Ecto neural progenitor cell (in vitro differentiated cells): ENCODE data around the gene TAS1R2.

Source experiments
- DNase-seq: peaks from one replicate; pipeline ENCODE4 v3.0.0-alpha.2; 2018; ENCODE audit warnings: low spot score

Gene TAS1R2

DNA sequence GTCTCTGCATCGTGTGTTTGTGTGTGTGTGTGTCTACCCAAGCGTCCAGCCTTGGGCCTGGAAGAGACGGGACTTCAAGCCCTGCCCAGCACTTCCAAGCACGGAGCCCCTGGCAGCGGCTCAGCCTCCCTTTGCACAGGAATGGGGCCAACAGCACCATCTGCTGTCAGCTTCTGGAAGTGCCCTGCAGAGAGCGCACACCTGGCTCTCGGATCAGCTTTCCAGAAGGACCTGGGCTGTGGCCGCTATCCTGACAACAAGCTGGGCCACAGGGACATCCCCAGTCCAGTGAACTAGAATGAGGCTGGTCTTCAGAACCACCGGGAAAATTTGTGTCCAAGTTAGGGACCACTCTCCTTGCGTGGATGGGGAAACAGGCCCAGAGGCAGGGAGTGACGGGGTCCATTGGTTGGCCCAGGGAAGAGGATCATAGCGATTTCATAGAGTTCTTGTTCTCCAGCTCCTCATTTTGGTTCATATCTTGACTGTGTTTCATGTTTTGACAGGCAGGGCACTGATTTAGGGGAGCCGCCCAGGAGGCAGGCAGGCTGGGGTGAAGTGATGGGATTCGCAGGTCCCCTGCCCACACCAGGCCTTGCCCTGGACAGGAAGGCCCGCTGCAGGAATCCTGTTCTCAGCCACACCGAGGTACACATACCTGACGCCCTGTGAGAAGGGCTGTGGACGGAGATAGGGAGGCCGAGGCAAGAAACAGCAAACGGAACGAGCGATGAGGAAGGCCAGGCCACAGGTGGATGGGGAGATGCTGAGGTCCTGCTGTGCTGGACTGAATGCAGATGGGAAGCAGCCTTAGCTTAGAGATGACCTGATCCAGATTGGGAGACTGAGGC lies 38.4 kb downstream of the TAS1R2 start:
- peak; percentile 89 for DNase-seq

DNA sequence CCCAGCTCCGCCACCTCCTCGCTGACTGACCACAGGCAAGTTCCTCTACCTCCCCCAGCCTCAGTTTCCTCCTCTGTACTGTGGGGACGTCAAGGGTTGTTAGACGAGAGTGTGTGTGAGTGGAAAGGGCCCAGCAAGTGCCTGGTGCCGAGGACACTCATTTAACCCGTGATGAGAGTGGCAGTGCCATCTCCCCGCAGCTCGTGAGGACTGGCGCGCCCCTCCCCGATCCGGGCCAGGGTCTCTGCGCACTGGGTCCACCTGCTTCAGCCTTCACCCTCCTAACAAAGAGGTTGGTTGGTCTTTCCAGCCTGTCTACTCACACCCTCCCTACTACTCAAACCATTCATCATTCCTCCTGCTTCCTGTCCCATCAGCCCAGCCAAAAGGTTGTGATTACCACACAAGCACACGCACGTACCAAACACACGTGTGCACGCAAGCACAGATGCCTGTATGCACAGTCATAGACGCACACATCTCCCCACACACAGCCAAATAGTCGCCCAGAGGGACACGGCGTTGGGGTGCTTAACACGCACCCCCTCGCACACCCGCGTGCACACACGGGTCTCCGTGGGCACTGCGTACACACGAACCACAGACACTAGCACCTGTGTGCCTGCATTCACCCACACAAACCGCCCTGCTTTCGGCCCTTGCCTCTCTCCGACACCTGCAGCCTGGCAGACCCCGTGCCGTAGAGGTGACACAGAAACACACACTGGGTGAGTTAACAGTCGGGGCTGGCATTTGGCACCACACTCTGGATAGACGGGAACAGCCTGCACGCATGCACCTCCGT lies 39.3 kb downstream of the TAS1R2 start:
- no peak for DNase-seq

- no peak for DNase-seq
Measured at GRCh38 chr1:18819203-18819602, 40.3 kb downstream of the TAS1R2 start.

- no peak for DNase-seq
Measured at GRCh38 chr1:18817795-18818435, 41.5 kb downstream of the TAS1R2 start.

DNA sequence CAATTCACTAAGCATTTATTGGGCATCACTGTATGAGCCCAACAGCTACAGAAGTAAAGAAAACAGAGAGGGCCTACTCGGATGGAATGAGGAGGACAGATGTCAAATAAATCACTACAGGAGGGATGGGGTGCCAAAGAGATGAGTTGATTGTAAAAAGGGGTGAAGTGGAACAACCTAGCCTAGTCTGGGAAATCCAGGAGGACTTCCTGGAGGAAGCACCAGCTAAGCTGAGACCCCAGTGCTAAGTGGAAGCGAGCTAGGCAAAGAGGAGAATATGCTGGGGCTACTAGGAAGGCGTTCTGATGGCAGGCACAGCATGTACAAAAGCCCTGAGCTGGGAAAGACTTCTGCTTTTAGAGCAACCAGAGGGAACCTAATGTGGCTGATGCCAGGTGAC lies 42.1 kb downstream of the TAS1R2 start:
- DNase-seq, result no peak

GRCh38 chr1:18816808-18817207 lies 42.7 kb downstream of the TAS1R2 start:
- DNase-seq, result no peak

DNA sequence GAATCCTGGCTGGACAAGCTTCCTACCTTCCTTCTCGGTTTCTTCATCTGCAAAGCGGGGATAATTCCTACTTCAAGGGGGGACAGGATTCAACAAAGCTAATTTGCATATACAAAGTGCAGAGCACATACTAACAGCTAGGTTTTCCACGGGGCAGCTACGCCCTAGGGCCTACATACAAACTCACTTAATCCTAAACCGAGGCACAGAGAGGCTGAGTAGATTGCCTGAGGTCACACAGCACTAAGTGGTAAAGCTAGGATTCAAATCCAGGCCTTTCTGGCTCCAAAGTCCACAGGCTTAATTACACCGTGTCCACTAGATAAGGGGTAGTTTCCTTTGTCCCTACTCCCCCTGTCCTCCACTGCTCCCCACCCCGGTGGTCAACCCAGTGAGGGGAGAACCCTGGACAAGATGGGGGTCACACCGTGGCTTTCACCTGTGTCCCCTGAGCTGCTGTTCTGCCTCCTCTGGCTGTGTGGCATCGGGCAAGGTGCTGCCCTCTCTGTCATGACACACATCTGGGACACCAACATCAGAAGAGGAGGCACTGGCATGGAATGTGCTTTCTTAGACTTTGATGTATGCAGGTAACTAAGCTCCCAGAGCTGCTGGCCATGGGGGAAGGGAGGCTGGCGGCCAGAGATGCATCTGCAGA lies 44.5 kb downstream of the TAS1R2 start:
- DNase-seq, result no peak

DNA sequence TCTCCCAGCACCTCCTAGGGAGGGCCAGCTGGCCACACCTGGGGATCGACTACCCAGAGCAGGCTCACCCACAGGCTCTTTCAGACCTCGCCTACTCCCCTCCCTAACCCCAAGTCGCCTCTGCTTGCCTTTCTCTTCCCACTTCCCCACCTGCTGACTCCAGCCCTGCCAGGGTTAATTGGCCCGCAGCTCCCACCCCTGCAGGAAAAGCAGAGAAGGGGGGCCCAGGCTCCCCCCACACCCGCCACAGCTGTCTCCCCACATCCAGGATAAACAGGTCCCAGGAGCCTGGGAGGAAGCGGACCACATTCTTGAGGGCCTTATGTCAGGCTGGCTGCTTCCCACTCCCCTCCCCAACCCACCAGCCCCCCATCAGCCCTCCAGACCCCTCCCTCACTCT lies 45.0 kb downstream of the TAS1R2 start:
- no peak for DNase-seq

DNA sequence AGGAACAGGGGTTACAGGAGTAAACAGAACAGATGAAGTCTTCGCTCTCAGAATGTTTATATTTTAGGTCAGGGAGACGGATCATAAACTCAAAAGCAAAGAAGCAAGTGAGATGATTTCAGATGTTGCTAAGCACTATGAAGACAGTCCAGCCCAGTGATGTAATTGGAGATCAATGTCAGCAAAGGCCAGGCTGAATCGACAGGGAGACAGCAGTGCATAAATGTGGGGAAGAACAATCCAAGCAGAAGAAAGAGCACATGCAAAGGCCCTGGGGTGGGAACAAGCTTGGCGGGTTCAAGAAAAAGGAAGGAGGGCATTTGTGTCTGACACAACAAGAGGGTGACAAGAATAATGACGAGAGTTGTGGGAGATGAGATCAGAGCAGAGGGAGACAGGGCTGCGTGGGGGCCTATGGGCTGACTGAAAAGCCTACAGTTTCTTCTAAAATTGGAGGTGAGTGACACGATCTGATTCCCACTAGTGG lies 47.0 kb downstream of the TAS1R2 start:
- no peak for DNase-seq

GRCh38 chr1:18811733-18812452 lies 47.6 kb downstream of the TAS1R2 start:
- DNase-seq, result no peak

DNA sequence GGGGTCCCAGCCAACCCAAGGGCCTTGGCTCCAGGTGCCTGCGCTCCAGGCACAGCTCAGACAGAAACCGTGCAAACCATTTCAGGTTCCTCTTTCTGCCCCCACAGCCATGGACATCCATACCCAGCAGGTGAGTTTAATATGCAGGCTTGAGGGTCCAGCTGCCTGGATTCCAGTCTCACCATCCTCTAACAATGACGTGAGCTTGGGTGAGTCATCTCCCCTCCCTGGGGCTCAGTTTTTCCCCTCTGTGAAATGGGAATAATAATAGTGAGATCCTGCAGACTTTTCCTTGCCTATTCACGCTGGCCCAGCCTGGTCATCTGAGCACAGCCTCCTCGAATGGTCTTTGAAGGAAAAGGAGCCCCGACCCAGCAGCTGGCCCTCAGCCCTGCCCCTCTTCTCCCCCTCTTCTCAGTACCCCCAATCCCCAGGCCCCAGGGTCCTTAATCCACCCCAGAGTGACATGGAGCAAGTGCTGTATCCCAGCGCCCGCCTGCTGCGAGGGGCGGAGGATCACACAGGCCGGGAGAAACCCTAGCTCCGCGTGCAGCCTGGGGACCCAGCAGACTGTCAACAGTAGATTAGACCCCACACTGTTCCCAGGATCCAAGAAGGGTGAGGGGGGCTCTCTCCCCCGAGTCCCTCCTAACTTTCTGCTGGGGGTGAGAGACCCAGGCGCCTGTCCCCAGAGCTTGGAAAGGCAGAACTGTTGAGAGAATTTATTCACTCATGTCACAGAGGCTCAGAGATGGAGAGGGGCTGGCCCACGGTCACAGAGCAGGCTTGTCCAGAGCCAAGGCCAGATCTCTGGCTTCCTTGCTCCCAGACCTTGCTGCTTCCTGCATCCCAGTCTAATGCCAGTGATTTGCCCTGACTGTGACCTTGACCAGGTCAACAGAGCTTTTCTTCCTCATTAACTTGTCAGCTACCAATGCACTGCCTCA lies 49.2 kb downstream of the TAS1R2 start:
- DNase-seq, result no peak

DNA sequence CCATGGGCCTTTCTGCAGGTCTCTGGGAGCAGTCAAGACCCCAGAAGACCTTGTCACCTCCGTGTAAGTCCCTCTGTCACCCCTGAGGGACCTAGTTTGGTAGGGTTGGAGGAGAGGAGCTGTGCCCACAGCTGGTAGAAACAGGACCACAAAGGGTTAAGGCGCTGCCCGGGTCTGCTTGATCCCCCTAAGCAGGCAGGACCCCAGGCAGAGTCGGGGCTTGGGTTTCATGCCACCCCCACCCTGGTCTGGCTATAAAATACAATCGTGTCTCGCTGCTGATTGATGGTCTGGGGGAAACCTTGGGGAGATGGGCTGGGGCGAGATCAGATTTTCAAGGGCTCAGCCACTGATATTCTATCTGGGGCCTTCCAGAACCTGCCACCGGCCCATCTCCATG lies 50.9 kb downstream of the TAS1R2 start:
- DNase-seq, result no peak

DNA sequence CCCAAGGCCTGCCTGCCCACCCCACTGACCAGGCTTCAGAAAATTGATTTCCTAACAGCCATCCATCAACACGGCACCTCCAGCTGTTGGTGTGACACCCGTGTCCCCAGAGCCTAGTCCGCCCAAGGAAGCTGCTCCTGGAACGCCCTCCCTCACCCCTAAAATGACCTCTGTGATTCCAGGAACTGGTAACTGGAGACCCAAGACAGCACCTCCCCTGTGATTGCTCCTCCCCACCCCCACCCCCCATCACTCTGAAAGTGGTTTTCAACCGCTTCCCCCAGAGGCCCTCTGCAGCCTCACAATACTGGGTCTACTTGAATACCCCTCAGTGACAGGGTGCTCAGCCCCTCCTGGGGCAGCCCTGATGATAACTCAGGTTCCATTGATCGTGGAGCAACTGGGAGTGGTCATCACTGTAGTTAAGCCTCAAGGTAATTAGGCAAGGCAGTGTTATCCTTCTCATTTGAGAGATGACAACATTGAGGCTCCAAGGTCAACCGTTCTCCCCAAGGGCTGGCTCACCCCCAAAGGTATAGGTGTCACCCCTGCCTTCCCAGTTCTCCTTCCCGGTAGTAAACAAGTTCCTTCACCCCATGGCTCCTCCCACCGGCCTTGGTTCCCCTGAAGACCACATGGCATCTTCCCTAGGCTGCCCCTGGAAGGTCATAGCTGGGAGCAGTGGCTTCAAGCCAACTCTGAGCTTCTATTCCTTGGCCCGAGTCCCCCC lies 52.0 kb downstream of the TAS1R2 start:
- DNase-seq, result no peak

DNA sequence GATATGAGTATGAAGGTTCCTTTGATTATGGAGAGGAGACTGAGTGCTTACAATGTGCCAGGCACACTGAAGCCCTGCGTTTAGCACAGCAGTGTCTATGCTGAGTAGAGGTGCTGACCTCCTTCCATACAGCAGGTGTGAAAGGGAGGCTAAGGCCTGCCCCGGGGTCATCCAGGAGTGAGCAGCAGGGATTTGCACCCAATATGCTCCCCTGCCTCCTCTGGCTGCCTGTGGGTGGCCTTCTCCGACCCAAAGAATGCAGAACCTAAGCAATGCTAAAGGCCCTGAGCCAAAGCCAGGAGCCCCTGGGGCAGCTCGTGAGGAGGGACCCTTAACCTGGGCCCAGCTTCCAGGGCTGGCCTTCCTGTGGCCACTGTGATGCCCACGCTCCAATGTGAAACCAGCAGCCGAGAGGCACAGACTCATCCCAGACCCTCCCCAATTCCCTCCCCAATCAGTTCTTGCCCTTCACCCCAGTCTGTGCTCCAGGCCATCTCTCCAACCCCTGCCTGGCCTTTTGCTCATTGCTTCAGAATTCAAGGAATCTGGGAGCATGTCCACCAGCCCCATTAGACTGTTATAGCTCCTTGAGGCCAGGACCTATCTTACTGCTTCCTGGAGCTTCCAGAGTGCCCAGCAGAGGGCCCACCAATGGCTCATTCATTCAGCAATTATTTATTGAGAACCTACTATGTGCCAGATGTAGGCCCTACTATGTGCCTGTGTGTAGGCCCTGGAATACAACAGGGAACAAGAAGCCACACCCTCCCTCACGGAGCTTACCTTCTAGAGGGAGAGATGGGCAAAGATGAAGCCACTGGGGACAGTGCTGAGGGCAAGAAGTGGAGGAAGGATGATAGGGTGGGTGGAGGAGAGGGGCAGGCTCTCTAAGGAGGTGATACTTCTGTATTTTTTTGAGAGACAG lies 53.3 kb downstream of the TAS1R2 start:
- DNase-seq, result no peak

- DNase-seq, result no peak
Measured at GRCh38 chr1:18805150-18805879, 54.1 kb downstream of the TAS1R2 start.

DNA sequence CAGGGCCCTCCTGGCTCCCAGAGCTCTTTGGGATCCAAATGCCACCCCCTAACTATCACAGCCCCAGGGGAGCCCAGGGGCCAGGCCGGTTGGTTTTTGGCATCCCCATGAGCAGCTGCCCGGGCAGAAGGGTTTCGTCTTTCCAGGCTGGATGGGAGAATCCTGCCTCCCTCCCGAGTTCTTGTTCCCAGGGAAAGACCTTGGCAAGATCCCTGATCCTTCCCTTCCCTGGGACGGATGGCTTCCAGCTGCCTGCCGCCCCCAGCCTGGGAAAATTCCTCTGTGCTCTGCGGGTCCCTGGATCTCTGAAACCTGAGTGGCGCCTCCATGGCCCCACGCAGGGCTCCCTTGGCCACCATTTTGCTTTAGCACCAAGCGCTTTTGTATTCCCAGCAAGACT lies 55.6 kb downstream of the TAS1R2 start:
- no peak for DNase-seq

GRCh38 chr1:18803151-18803791 lies 56.2 kb downstream of the TAS1R2 start:
- no peak for DNase-seq
